Spleen (tissue), 7 donors: ENCODE results near the gene TMEM163.

Experiments
- CTCF ChIP-seq, 11 experiments: fragments of 200-600 bp in 7 of 11; fragments of 450-650 bp in 4 of 11; sonication (generic) in 4 of 11; IDR thresholded peaks in 8 of 11; conservative IDR thresholded peaks in 3 of 11; 1 replicate in 7 of 11; 2 replicates in 4 of 11; pipeline versions ENCODE4 v1.4.0 to v1.8.0; 2016 to 2021; ENCODE audit warnings: antibody characterized with exemption in 11 of 11, inconsistent platforms in 4 of 11, mild to moderate bottlenecking in 1 of 11
- POLR2A ChIP-seq, 3 donors: fragments of 450-650 bp; IDR thresholded peaks; one replicate each; pipeline ENCODE4 v1.5.1; 2017; ENCODE audit warnings: antibody characterized with exemption in 3 of 3, mild to moderate bottlenecking in 1 of 3
- donor health status: DM: no; HTN: no; CAD: no; lungs with moderate emphysema.
- donor health status: DM: no; HTN: no; CAD: no.
- donor health status: DM: no; HTN: no; CAD: no.

GRCh38 chr2:134522496-134523455 is 196.0 kb downstream of the TMEM163 start:
- TF ChIP-seq POLR2A (IDR thresholded peaks at IDR 0.05) (no peak), CTCF (IDR thresholded peaks at IDR 0.05 in 8 of 11, conservative IDR thresholded peaks at IDR 0.05 in 3 of 11) (no peak)
